AG08396 (cell line): ENCODE data around the gene OPN1MW3.
"Not testable (repeated sequence)": the region's sequence is repeated elsewhere in the genome, so short reads cannot be mapped to it uniquely, and the experiment has no call there.

Experiments used
- DNase-seq: peaks from one replicate; pipeline ENCODE4 v3.0.0; 2012; ENCODE audit warnings: low spot score, mixed read lengths

The OPN1MW3 gene

DNA sequence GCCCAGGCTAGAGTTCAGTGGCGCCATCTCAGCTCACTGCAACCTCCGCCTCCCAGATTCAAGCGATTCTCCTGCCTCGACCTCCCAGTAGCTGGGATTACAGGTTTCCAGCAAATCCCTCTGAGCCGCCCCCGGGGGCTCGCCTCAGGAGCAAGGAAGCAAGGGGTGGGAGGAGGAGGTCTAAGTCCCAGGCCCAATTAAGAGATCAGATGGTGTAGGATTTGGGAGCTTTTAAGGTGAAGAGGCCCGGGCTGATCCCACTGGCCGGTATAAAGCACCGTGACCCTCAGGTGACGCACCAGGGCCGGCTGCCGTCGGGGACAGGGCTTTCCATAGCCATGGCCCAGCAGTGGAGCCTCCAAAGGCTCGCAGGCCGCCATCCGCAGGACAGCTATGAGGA lies at the start of gene OPN1MW3:
Gene OPN1MW3, plus strand, starts transcription at position 301 of the 400 bp plus-strand sequence. Its CDS starts 38 bp downstream, at position 339.
- not testable (repeated sequence) for DNase-seq

DNA sequence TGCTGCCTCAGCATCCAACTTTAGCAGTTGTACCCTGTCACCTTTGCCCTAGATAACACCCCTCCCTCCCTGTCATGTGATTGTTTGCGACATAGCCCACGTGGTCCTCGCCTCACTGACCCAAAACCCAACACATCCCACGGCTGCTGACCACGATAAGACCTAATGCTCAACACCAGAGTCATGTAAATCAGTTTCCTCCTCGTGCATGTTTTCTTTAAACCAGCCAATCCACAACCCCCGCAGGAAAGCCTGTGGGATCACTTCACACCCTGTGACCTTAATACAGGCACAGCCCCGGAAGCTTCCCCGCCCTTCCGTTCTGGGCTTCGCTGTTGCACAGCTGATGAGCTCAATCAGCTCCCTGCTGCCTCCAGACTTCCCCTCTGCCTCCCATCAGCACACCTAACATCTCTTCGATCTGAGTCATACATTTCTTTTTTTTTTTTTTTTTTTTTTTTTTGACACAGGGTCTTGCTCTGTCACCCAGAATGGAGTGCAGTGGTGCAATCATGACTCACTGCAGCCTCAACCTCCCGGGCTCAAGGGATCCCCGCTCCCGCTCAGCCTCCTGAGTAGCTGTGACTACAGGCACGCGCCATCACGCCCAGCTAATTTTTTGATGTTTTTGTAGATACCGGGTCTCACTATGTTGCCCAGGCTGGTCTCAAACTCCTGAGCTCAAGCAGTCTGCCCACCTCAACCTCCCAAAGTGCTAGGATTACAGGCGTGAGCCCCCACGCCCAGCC lies 47.5 kb upstream of the OPN1MW3 start:
- DNase-seq, result not testable (repeated sequence)

DNA sequence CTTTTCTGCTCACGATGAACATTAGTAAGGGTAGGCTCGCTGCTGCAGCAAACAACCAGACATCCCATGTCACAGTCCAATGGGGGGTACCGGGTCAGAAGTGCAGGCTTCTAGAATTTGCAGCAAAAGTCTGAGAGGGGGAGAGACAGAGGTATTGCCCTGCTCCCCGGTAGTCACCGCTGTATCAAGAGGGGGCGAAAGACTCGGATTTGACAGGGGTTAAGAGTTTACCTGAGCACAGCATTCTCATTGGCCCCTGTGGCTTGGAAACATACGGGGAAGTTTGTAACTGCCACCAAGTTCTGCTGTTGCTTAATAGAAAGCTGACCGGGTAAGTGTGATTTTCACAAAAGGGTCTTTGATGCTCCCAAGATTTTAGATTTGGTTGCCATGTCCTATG lies 46.3 kb upstream of the OPN1MW3 start:
- DNase-seq, result not testable (repeated sequence)

DNA sequence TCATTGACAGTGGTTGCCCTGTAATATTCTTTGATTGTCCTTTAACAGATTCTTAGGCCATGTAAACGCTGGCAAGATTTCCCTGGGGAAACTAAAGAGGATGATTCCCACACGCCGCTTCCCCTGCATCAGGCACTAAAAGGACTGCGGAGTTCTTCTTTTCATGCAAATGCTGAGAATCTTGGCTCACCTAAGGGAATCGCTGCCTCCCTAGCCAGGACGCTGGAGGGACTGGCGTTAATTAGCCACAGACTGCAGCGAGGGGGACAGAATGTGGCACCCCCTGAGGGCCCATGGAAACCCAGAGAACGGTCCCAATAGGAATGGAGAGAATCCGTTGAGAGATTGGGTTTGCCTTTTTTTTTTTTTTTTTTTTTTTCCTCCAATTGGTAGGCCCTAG lies 45.9 kb upstream of the OPN1MW3 start:
- not testable (repeated sequence) for DNase-seq

DNA sequence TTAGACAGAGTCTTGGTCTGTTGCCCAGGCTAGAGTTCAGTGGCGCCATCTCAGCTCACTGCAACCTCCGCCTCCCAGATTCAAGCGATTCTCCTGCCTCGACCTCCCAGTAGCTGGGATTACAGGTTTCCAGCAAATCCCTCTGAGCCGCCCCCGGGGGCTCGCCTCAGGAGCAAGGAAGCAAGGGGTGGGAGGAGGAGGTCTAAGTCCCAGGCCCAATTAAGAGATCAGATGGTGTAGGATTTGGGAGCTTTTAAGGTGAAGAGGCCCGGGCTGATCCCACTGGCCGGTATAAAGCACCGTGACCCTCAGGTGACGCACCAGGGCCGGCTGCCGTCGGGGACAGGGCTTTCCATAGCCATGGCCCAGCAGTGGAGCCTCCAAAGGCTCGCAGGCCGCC lies 37.9 kb upstream of the OPN1MW3 start, which contains the start of gene OPN1MW2:
Gene OPN1MW2, plus strand, starts transcription at position 301 of the 400 bp plus-strand sequence. Its CDS starts 60 bp downstream, at position 361.
- not testable (repeated sequence) for DNase-seq

DNA sequence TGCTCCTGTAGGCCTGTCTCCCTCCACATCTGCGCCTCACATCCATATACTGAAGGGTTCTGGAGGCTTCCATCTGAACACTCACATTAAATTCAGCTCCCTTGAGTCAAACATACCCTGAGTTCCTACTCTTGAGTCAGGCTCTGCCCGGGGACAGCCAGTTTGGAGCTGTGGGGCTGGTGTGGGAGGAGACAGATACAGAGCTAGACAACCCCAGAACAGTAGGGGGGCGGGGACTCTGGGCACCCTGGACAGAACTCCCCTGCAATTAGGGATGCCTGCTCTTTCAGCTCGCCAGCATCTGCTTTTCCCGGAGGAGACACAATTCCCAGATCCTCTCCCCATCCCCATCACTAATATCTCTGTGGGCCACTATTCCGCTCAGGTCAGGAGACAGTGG lies 32.1 kb upstream of the OPN1MW3 start:
- DNase-seq, result not testable (repeated sequence)

DNA sequence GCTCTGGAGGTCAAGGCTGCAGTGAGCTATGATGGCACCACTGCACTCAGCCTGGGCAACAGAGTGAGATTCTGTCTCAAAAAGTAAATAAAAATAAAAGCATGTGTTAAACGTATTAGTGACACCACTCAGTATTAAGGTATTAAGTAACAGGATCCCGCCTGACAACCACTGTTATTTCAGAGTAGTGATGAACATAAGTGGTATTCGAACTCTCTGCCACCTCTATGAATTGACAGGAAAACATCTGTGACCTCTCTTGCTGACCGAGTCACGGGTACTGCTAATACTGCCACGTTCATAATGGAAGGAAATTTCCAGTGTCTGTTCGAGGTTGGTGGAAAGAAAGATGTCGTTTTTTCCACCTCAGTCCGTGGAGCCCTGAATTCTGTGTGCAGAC lies 30.7 kb upstream of the OPN1MW3 start:
- not testable (repeated sequence) for DNase-seq

DNA sequence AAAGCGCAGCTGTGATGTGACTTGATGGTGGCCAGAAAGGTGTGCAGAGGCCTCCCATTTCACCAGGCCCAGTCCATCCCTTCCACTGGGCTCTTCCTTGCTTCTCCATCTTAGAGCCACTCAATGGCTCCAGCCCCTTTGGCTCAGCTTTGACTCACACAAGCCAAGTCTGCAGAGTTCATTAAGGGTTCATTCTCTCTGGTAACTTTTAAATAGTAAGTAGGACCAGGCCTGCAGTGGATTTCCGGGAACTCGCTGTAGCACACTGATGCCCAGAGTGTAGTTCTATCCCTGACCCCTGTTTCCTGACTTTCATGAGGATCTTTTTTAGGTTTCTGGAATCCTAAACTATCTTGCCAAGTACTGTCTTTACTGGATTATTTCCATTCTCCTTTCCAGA lies 25.9 kb upstream of the OPN1MW3 start:
- not testable (repeated sequence) for DNase-seq

DNA sequence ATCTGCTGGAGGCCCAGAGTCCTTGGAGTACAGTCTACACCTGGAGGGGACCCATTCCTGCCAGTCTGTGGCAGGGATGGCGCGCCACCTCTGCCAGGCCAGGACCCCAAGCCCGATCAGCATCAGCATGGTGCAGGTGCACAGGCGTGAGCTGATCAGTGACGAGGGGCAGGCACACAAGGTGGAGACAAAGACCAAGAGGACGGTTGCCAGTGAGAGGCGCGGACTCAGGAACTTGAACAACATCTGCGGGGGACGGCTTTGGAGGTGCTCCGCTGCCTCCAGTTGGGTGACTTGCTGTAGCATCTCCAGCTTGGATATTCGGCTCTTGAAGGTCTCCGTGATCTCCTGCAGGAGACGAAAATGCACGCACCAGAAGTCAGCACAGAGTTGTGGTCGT lies 23.8 kb upstream of the OPN1MW3 start:
- not testable (repeated sequence) for DNase-seq

DNA sequence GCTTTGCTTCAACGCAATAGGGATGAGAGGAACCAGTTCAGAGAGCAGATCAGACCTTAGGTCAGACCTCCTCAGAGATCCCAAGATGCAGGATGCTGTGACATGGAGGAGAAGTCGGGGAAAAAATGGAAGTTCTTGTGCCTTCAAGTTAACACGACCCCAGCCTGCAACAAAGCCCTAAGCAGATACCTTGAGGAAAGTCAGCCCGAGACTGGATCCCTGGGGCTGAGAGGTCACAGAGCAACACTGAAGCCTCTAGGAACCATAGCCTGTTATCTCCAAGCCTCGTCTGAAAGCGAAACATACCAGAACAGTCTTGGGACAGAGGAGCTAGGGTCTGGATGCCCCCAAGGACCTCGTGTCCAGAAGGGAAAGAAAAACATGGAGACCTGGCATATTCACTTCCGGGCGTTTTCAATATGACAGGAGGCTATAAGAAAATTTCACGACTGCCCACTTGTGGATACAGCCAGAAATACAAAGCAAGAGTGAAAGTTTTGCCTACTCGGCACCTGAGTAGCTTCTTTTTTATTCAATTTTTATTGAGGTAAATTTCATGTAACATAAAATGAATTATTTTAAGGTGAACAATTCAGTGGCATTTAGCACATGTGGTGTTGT lies 18.3 kb upstream of the OPN1MW3 start:
- not testable (repeated sequence) for DNase-seq

DNA sequence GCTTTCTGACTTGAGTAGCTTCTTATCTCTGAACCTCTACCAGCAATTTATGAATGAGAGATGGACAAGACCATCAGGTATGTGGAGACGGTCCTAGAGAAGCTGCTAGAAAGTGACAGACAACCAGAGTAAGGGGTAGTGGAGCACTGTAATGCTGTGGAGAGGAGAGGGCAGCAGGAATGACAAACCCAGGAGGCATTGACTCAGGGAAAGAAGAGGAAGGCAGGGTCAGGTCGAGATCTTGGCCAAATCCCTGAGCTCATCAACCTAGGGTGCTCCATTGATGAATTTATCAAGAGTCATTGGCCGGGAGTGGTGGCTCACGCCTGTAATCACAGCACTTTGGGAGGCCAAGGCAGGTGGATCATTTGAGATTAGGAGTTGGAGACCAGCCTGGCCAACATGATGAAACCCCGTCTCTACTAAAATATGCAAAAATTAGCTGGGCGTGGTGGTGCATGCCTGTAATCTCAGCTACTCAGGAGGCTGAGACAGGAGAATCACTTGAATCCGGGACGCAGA lies 17.3 kb upstream of the OPN1MW3 start:
- DNase-seq, result not testable (repeated sequence)

DNA sequence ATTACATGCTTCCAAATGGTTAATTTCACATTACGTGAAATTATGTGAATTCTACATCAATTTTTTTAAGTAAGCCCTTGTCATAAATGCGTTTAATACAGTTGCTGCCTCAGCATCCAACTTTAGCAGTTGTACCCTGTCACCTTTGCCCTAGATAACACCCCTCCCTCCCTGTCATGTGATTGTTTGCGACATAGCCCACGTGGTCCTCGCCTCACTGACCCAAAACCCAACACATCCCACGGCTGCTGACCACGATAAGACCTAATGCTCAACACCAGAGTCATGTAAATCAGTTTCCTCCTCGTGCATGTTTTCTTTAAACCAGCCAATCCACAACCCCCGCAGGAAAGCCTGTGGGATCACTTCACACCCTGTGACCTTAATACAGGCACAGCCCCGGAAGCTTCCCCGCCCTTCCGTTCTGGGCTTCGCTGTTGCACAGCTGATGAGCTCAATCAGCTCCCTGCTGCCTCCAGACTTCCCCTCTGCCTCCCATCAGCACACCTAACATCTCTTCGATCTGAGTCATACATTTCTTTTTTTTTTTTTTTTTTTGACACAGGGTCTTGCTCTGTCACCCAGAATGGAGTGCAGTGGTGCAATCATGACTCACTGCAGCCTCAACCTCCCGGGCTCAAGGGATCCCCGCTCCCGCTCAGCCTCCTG lies 9.9 kb upstream of the OPN1MW3 start:
- DNase-seq, result not testable (repeated sequence)

DNA sequence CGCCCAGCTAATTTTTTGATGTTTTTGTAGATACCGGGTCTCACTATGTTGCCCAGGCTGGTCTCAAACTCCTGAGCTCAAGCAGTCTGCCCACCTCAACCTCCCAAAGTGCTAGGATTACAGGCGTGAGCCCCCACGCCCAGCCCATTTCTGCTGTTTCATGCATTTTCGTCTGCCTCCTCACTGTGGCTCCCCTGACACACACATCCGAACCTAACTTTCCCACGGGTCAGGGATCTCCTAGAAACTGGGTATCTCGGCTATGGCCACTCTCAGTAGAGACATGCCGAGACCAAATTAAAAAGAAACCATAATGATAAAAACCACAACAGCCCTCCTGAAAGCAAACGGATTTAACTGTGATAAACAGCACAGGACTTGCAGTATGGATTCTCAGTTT lies 9.3 kb upstream of the OPN1MW3 start:
- not testable (repeated sequence) for DNase-seq

DNA sequence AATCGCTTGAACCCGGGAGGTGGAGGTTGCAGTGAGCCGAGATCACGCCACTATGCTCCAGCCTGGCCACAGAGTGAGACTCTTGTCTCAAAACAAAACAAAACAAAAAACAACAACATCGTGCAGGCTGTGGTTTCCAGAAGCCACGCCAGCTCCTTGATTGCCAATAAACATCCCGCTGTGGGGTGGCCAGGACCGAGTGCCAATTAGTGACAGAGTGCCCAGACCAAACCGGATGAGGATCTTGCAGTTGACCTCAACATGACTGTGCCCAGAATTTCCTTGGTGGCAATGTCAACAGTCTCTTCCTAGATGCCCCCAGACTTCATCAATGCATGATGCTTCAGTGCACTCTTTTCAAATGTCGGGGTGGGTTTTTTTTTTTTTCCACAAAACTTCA lies 1.3 kb downstream of the OPN1MW3 start:
- DNase-seq, result not testable (repeated sequence)

DNA sequence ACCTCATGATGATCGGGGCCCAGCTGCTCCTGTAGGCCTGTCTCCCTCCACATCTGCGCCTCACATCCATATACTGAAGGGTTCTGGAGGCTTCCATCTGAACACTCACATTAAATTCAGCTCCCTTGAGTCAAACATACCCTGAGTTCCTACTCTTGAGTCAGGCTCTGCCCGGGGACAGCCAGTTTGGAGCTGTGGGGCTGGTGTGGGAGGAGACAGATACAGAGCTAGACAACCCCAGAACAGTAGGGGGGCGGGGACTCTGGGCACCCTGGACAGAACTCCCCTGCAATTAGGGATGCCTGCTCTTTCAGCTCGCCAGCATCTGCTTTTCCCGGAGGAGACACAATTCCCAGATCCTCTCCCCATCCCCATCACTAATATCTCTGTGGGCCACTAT lies 5.7 kb downstream of the OPN1MW3 start:
- DNase-seq, result not testable (repeated sequence)

DNA sequence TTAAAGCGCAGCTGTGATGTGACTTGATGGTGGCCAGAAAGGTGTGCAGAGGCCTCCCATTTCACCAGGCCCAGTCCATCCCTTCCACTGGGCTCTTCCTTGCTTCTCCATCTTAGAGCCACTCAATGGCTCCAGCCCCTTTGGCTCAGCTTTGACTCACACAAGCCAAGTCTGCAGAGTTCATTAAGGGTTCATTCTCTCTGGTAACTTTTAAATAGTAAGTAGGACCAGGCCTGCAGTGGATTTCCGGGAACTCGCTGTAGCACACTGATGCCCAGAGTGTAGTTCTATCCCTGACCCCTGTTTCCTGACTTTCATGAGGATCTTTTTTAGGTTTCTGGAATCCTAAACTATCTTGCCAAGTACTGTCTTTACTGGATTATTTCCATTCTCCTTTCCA lies 11.9 kb downstream of the OPN1MW3 start:
- not testable (repeated sequence) for DNase-seq

DNA sequence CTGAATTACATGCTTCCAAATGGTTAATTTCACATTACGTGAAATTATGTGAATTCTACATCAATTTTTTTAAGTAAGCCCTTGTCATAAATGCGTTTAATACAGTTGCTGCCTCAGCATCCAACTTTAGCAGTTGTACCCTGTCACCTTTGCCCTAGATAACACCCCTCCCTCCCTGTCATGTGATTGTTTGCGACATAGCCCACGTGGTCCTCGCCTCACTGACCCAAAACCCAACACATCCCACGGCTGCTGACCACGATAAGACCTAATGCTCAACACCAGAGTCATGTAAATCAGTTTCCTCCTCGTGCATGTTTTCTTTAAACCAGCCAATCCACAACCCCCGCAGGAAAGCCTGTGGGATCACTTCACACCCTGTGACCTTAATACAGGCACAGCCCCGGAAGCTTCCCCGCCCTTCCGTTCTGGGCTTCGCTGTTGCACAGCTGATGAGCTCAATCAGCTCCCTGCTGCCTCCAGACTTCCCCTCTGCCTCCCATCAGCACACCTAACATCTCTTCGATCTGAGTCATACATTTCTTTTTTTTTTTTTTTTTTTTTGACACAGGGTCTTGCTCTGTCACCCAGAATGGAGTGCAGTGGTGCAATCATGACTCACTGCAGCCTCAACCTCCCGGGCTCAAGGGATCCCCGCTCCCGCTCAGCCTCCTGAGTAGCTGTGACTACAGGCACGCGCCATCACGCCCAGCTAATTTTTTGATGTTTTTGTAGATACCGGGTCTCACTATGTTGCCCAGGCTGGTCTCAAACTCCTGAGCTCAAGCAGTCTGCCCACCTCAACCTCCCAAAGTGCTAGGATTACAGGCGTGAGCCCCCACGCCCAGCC lies 27.3 kb downstream of the OPN1MW3 start:
- not testable (repeated sequence) for DNase-seq

DNA sequence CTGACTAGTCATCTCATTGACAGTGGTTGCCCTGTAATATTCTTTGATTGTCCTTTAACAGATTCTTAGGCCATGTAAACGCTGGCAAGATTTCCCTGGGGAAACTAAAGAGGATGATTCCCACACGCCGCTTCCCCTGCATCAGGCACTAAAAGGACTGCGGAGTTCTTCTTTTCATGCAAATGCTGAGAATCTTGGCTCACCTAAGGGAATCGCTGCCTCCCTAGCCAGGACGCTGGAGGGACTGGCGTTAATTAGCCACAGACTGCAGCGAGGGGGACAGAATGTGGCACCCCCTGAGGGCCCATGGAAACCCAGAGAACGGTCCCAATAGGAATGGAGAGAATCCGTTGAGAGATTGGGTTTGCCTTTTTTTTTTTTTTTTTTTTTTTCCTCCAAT lies 29.0 kb downstream of the OPN1MW3 start:
- not testable (repeated sequence) for DNase-seq

DNA sequence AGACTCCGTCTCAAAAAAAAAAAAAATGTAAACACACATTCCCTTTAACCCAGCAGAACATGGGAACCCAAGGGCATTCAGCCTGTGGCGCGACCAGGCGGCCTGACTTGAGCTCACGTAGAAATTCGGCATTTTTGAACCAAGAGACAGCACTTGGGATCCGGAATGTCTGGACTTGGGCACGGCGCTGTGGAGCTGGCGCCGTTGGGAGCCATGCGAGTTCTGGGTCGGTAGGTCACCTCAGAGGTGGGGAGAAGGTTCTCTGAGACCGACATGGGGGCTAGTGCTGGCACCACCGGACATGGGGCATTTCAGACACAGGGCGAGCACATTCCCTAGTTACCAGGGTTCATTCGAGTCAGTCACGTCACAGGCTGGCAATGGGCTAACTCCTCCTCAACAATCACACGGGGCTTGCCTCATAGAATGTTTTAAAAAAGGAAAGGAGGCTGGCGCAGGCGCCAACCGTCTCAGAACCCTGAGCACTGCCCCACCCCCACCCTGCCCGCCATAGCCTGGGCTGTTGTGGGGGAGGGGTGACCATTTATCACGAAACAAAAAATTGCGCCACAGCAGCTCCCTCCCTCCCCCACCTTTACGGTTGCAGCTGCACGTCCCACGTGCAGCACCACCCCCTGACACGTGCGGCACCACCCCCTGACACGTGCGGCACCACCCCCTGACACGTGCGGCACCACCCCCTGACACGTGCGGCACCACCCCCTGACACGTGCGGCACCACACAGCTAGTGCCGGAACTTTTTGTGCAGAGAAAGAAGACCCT lies 37.6 kb downstream of the OPN1MW3 start, which contains the start of gene TEX28:
Gene TEX28, minus strand, starts transcription at position 334 of the 784 bp plus-strand sequence. CDS start 3,007 bp downstream, outside the sequence.
- DNase-seq, result no peak

DNA sequence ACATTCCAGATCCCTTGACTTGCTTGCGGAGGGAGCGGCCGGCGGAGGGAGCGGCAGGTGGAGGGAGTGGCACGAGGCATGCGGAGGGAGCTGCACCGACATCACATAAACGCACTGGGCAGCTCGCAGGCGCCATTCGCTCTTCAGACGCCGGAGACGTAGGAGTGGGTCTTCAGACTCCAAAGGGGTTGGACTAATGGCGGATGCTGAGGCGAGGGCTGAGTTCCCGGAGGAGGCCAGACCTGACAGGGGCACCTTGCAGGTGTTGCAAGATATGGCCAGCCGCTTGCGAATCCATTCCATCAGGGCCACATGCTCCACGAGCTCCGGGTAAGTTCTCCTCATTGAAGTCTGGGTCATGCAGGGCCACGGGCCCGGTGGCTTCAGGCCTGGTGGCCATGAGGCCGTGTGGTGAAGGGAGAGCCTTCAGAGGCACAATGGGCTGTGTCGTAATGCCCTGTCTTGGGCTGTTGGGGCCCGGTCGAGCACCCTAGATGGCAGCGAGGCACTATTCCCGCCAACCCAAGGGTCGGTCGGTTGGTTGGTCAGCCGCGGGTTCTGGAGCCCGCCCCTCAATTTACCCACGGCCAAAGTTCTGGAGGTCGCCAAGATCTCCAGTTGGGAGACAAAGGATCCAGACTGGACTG lies 38.4 kb downstream of the OPN1MW3 start, which contains the start of gene TKTL1:
Gene TKTL1, plus strand, starts transcription at position 132 of the 647 bp plus-strand sequence. Its CDS starts 65 bp downstream, at position 197.
- no peak for DNase-seq
